DMS 273 (cell line): Measurements from ENCODE around the gene IL1RAPL1.

ENCODE experiments used
- DNase-seq: peaks from one replicate; lab custom pipeline; 2025; ENCODE audit not compliant: unreplicated experiment; lab: John Stamatoyannopoulos, UW

IL1RAPL1 gene

DNA sequence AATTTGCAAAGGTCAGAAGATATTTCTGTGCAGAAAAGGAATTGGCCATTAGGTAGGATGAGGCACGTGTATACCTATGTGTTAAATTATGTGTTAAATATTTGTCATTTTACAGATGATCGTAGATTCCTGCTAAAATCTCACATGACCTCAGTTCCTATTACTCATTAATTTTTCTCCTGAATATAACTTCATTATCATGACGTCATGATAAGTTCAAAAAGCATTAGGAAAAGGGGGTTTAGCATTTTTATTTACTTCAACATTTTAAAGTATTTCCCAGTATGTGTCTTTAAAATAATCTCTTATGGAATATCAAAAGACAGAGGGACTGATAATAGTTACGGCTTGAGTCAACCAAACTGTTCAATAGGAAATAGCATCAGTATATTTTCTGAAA lies 372.8 kb downstream of the IL1RAPL1 start:
- DNase-seq, result no peak

DNA sequence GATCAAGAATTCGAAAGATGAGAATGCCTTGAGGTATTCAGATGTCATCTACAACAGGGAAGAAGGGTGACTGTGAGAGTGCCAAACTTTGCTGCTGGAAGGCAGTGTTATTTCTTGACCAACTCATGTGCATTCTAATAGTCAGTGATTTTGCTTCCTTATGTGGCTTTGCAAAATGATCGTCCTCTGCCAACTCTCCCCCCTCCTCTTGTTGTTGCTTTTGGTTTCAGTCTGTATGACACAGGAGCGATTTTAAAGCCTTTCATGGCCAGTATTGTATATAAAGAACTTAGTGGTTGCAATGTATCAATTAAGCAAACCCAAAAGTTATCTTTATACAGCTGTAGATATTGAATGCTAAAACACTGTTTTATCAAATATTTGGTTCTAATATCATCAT lies 379.1 kb downstream of the IL1RAPL1 start:
- DNase-seq, result no peak

DNA sequence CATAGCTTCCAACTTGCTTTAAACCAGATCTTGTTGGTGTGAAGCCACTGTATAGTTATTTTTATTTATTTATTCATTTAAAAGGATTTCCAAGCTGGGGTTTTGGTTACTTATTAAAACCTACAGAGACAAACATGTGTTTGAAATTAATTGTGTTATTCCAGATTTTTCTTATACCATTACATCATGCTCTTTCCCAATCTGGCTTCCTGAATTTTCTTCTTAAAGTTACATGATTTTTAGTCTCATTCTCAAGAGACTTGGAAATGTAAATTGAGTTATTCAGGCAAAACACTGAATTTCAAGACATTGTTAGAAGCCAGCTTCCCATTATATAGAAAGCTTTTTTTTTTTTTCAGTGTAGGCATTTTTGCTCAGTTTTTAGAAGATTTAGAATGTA lies 381.9 kb downstream of the IL1RAPL1 start:
- DNase-seq, result no peak

DNA sequence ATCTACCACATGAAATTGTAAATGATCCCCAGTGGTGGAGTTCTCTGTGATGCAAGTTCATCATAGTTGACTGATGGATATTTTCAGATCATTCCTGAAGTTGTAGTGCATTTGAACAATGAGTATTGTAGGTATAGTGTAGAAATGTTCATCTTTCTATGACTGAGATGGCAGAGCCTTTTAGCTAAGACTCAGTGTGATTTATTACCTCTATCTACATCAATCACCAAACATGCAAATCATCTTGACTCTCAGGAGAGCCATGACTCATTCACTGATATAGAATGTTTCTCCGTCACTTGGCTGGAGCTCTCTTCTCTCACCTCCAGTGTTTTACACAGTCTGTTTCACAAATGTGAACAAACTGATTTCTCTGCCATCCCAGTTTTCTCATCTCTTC lies 392.6 kb downstream of the IL1RAPL1 start:
- no peak for DNase-seq

DNA sequence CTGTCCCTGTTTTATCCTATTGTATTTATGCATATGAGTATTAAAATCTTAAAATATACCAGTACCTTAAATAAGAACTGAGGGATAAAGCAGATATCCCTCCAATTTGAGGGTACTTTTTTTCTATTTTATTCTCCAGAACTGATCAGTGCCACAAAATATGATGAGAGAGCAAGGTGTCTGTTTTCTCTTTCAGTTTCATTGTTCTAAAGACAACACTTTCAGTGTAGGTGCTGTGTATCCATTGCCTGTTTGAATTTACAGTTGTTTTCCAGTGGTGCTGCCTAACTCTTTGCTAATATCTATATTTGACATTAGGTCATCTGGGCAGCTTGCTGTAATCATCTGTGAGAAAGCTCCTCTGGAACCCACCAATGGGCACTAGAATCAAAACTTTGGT lies 394.7 kb downstream of the IL1RAPL1 start:
- DNase-seq, result no peak

DNA sequence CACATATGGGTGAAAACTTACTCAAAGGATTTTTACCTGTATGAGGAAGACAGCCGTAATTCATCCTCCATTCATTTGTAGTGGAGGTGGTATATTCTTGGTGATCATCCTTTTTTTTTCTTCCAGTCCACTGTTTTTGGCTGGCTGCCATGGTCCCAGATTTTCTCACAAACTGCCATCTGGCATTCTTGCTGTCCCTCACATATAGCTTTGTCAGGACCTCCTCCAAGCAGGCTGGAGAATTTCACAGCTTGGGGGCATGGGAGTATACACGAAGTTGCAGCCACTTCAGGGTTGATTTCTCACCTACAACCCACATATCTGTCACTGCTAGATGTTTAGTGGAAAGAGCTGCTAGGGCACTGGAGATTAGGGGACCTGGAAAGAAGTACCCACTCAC lies 401.0 kb downstream of the IL1RAPL1 start:
- DNase-seq, result peak; percentile 21

DNA sequence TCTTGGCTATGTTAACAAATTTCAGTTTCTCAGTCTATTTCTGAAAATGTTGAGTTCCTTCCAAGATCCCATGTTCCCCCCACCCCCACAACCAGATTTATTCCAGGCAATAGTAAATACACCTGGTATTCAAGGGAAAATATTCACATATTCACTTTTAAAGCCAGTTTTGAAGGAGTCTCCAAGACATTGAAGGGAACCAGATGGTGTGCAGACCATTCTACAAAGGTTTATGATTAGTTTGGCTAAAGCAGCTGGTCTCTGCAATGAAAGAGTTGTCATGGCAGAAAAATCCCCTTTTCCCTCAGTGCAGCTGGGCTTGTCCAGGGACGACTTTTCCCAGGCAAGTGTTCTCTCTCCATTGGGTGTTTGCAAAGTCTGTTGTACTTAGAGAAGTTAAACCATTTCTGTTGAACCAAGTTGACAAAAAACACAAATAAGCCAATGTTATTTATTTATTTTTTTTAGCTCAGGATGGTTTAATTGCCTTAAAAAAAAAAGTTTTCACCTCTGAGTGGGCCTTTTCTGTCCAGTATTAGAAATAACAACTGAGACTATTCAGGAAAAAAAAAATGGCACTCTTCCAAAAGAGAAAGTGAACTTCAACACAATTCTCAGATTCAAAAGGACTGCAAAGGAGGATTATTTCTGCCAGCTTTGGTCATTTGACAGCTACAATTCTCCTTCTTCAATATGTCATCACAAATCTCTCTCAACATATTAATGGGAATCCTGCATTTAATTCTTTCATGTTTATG lies 410.6 kb downstream of the IL1RAPL1 start:
- no peak for DNase-seq

DNA sequence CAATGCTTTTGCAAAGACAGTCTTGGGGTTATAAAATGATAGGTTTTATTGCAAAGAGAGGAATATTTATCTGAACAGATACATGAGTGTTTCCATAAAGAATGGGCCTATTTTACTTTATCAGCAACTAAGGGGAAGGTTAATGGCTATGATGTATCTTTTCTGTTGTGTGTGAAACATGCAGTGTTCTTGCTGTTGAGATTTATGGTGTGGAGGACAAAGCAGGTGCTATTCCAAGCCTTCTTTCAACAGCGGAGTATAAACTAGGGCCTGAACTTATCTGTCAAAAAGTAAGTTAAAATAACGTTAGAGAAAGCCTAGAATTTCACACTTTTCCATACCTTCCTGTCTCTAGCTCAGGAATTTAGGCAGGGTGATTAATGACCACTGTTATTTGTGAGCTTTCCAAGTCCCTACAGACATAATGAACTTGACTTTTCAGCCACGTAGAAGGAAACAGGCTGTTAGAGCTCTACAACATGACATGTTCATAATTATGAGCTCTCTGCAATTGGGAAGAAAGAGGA lies 411.4 kb downstream of the IL1RAPL1 start:
- DNase-seq, result no peak

DNA sequence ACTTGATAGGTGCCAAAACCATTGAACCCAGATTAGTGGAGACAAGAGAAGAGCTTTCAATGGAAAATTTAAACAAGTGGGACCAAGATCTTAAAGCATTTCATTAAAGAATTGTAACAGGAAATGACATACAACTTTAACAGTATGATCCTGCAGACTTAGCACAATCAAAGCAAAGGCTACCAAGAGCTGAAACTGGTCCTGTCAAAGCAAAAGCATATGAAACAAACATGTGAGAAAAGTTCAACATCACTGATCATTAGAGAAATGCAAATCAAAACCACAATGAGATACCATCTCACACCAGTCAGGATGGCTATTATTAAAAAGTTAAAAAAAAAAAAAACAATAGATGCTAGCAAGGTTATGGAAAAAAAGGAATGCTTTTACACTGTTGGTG lies 425.6 kb downstream of the IL1RAPL1 start:
- DNase-seq, result no peak

DNA sequence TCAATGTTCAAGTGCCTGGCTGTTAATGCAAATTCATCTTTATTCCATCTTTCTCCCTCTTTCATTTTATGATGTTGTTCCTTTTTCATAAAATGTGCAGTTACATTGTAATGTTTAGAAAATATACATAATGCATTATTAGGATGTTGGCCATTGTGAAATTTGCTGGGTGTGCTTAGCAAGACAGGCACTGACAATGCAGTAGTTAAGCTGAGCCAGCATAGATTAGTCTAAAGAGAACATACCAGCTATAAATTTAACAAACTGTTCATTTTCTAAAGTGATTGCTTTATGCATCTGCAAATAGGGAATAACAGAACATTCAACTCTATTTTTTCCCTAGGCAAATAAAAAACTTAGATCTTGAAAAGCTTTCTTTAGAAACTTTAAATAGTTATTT lies 436.0 kb downstream of the IL1RAPL1 start:
- DNase-seq, result no peak

DNA sequence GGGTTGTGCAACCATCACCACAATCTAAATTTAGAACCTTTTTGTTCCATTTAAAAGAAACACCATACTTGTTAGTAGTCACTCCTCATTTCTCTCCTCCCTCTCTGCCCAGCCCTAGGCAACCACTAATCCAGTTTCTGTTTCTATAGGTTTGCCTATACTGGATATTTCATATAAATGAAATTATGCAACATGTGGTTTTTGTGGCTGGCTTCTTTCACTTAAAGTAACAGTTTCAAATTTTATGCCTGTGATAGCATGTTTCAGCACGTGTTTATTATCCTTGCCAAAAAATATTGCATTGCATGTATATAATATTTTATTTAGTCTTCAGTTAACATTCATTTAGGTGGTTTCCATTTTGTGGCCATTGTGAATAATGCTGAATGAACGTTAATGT lies 437.6 kb downstream of the IL1RAPL1 start:
- no peak for DNase-seq

DNA sequence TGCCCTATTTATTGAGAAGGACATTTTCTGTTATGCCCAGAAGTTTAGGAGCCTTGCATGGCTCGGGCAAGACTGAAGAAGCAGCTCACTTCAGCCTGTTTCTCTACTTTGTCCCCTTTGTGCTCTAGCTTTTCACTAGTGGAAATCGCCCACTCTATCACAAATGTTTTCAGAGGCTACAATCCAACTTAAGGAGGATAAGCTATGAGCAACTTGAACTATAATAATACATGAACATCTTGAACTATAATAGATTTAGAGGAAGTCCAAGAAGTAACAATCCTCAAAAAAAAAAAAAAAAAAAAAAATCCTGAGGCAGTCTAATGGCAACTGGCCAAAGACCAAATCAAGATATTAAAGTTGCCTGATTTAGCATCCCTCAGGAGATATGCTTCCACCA lies 452.3 kb downstream of the IL1RAPL1 start:
- DNase-seq, result no peak

DNA sequence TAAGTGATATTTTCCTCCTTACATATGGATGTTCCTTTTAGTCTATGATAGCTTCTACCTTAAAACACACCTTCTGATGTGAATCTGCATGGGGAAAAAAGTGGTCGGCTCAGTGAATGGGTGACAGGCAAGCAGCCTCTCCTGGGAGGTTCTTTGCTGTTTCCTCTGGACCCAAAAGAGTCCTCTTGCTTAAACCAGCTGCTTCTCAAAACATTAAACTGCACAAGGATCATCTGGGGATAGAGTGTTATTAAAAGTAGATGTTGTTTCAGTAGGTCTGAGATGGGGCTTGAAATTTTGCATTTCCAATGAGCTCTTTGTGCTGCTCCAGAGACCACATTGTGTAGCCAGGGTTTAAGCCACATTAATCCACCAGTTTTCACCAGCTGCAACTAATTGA lies 452.9 kb downstream of the IL1RAPL1 start:
- DNase-seq, result no peak

DNA sequence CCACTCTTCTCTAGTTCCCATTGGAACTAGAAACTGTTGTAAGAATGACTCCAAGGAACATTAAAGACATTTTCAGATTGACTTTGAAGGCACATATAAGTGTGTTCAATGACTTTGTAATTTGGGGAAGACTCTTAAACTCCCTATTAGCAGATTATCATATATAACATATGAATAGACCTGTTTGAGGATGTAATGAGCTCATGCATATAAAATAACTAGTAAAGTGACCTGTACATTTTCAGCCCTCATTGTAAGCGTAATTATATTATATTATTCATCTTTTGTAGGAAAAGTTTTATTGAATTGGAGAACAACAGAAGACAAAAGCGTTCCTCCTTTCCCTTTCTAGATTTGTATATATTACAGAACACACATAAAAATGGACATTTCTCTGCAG lies 455.1 kb downstream of the IL1RAPL1 start:
- no peak for DNase-seq

DNA sequence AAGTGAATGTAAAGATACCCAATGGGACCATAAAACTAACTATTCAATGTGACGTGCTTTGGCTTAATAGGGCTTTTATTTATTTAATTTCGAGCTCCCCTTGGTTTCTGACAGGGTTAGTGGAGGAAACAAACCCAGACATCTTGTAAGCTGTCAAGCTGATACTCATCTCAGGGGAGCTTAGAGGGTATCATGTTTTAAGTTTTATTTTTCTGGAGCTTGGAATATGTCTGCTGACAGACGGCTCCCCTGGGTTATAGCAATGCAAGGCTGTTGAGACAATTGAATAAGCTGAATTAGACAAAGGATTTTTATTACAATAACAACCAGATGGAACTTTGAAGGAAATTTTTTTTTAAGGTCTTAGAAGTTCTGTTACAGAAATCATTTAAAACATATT lies 456.5 kb downstream of the IL1RAPL1 start:
- no peak for DNase-seq

DNA sequence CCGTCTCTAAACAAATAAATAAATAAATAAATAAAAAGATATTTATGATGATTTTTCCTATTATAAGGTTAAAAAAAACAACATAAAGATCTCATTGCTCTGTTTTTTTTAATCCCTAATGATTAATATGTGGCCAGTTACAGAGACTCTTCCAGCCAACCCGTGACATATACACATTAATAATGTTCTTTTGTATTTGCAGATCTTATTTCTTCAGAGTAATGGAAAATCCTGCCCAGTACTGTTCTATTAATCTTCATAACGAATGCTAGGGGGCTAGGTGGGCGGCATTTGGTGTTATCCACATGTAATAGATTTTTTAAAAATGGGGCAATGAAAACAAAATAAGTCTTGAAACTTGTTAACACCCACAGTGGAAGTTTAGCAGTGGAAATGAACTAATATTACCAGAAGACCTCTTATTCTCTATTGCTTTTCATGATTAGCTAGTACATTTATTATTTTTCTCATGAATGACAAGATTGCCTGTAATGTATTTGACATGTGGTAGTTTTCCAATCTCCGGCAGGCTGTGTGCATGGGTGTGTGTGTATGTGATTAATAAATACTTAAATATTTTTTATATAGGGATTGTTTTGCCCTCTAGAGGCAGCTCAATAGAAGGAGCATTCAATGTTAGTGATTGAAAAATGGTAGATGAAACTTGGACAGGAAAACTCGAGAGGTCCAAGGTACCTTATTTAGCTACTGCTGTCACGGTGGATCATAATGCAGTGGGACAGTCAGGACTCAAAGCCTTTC lies 457.4 kb downstream of the IL1RAPL1 start:
- peak; percentile 1 for DNase-seq

DNA sequence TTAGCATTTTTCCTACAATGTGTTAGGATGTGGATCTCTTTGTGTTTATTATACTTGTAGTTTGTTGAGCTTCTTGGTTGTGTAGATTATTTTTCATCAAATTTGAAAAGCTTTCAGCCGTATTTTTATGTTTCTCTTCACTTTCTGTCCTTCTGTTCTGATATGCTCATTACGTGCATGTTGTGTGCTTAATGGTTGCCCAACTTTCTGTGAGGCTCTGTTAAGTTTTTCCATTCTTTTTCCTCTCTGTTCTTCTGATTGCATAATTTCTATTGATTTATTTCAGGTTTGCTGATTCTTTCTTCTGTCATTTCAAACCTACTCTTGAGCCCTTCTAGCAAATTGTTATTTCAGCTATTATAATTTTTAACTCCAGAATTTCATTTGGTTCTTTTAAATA lies 478.2 kb downstream of the IL1RAPL1 start:
- DNase-seq, result no peak

DNA sequence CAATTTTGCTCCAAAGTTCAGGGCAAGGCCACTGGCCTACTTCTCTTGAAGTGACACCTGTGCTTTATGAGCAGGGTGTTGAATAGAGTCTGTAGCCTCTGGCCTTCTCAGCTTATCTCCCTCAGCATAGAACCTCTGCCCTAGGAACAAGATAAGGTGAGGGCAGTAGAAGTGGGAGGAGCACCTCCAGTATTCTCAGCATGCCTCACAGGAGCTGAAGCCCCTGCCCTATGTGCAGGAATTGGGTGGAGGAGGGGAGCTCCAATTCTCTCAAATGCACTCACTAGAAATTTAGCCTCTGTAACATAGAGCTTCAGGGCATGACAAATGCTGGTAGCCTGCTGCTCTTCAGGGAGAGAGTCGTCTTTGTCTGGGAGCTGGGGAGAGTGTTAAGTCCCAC lies 479.3 kb downstream of the IL1RAPL1 start:
- no peak for DNase-seq

DNA sequence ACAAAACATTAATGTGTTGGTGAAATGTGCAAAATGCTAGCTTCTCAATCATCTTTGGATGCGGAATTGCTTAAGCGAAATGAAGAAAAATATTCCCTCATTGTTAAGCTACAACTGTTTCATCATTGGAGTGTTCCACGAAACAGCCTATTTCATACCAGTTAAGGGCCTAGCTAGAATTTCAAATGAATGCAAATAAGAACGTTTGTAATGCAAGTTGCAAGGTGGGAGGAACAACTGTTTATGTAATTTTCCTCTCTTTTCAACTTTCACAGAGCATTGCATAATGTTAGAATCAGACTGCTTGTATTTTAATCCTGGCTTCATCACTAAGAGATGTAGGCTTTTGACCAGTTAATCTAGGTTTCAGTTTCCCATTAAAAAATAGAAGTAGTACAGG lies 480.1 kb downstream of the IL1RAPL1 start:
- DNase-seq, result no peak

DNA sequence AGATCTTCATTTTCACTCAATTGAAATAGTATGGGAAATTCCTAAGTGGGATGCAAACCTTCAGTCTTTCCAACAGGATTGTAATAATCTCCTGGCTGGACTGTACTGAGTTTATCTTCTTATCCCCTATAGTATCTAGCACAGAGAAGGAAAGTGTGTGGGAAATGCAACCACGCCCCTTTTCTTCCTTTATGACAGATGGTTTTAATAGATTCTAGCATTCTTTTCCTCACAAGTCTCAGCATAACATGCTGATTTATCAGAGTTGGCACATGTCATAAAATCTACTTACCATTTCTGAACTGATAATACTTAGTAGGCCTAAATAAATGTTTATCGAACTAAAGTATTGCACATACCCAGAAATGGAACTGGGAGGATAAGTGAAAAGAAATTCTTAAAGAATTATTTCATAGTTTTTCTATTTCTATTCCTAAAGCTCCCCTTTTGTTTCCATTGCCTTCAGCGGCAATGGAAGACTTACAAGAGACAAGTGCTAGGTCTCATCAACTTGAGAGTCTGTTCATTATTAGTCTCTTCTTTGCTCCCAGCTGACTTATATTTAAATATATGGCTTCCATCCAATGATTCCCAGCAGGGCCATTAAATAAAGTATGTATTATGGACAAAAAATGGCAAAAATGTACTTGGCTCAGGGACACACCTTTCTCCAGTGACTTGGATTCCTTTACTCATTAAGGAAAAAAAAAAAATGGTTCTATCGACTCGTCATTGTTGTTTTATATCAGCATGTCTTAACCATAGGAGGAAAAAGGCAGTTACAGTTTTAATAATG lies 484.5 kb downstream of the IL1RAPL1 start:
- DNase-seq, result no peak

DNA sequence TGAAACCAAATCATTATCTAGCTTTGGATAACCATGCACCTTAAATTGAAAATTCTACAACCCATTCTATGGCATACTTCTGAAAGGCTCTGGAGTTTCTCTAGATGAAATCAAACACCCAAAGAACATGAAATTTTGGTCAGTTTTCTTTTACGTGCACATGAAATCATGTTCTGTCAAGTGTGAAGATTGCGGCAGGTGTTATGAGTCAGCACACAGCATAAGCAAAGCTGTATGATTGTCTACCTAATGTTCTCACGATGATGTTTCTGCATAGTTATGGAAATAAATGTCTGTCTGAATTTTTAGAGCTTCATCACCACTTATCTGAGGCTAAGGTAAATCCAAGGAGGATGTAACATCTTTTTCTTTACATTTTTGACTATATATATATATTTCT lies 495.3 kb downstream of the IL1RAPL1 start:
- no peak for DNase-seq

DNA sequence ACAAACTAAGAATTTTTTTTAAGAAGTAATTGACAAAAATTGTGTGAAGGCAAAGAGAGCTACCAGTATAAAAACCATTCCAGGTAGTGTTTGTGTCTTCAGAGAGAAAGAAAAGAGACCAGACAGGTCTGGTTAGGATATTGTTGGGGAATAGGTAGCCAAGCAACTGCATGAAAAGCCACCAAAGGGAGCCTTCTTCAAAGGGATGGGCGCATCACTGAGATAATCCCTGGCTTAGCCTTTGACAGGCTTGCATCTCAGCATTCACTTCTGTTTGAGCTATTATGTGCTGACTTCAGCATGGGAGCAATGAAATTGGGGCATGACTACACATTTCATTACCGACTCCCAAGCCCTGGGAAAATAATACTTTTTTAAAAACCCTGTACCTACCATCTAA lies 496.6 kb downstream of the IL1RAPL1 start:
- DNase-seq, result no peak
